ENCODE data around the gene IGF1R.

DNA sequence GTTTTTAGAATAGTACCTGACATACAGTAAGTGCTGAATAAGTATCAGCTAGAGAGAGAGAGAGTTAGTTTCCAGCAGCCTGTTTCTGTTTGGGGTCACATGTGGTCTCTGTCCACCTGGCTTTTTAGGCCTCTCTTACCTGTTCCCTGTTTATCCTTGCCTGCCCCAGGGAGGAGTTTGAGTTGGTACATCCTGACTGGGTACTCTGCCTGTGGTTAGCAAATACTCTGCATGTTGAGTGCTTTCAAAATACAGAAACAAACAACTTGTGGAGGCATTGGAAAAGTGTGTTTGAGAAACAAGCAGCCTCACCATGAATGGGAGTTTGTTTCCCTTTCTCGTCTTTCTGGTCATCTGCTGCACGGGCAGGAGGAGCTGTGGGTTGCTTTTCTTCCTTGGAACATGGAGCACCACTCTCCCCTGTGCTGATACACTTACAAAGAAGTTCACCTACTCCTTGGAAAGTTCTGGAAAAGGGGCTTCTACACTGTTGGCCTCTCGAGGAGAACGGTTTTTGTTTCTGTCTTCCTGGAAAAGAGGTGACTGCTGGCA lies 193.2 kb downstream of the IGF1R start:
- no peak for TF ChIP-seq POLR2A (IDR thresholded peaks at IDR 0.05)
- TF ChIP-seq, protein P1, sequence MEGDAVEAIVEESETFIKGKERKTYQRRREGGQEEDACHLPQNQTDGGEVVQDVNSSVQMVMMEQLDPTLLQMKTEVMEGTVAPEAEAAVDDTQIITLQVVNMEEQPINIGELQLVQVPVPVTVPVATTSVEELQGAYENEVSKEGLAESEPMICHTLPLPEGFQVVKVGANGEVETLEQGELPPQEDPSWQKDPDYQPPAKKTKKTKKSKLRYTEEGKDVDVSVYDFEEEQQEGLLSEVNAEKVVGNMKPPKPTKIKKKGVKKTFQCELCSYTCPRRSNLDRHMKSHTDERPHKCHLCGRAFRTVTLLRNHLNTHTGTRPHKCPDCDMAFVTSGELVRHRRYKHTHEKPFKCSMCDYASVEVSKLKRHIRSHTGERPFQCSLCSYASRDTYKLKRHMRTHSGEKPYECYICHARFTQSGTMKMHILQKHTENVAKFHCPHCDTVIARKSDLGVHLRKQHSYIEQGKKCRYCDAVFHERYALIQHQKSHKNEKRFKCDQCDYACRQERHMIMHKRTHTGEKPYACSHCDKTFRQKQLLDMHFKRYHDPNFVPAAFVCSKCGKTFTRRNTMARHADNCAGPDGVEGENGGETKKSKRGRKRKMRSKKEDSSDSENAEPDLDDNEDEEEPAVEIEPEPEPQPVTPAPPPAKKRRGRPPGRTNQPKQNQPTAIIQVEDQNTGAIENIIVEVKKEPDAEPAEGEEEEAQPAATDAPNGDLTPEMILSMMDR (IDR thresholded peaks at IDR 0.05): no peak
